HepG2 (cell line): ENCODE results near the gene ALCAM. TPM values are rescaled to one million over a fixed set of nuclear protein-coding genes. Genes with fewer than 3 reads are reported as not detected.

Source experiments
- ATAC-seq: fragments of 200-7000 bp; cut with Tn5 transposase; 3 replicates; pipeline ENCODE4 v1.9.1; 2020; ENCODE audit warnings: mild to moderate bottlenecking, moderate library complexity
- BruUV-seq: library from RNA; stranded (reverse); fragments of 400-500 nt; replicated peaks from 2 replicates; lab custom pipeline; 2021; lab: Mats Ljungman, UMichigan
- CTCF ChIA-PET: fragments of 300-600 bp; formaldehyde crosslinking; extraction: SDS; loops from one replicate; lab custom pipeline; 2021; ENCODE audit warnings: low total read pairs, inconsistent platforms, low intra/inter-chr PET ratio; lab: Yijun Ruan, JAX
- POLR2A ChIA-PET: fragments of 350-600 bp; sonication (Branson Sonifier 250); formaldehyde crosslinking; loops from one replicate; lab custom pipeline; 2020; ENCODE audit warnings: antibody characterized with exemption, inconsistent platforms; lab: Yijun Ruan, JAX
- DNase-seq: peaks from one replicate; pipeline ENCODE4 v3.0.0-alpha.2; 2015; ENCODE audit warnings: low spot score
- FAIRE-seq: peaks from 3 replicates; lab custom pipeline; 2011; peaks lifted over from hg19 to GRCh38; lab: Jason Lieb, UNC
- H2AFZ ChIP-seq: one replicate; pipeline ENCODE4 v1.6.1; 2011; ENCODE audit warnings: low read length, inconsistent platforms
- H3K27ac ChIP-seq: fragments of 300-600 bp; 3 replicates; pipeline ENCODE4 v1.8.0; 2011; ENCODE audit warnings: mixed run types, mild to moderate bottlenecking, mixed read lengths, low read length, inconsistent platforms; ENCODE audit not compliant: insufficient read depth; ENCODE audit errors: extremely low read length
- H3K27me3 ChIP-seq, 2 experiments: fragments of 200-600 bp in 1 of 2; 2 replicates in 1 of 2; 3 replicates in 1 of 2; pipeline versions ENCODE4 v1.6.0 to v1.8.0; 2011; ENCODE audit warnings: low read length in 2 of 2, mild to moderate bottlenecking in 2 of 2, moderate library complexity in 2 of 2, inconsistent platforms in 1 of 2; ENCODE audit not compliant: insufficient read depth in 2 of 2, control insufficient read depth in 1 of 2
- H3K36me3 ChIP-seq, 2 experiments: fragments of 200-600 bp in 1 of 2; replicated peaks in 1 of 2; 2 replicates in 1 of 2; 3 replicates in 1 of 2; pipeline versions ENCODE4 v1.5.1 to v1.8.0; 2011; ENCODE audit warnings: low read length in 2 of 2, inconsistent platforms in 1 of 2; ENCODE audit not compliant: insufficient read depth in 2 of 2, control insufficient read depth in 1 of 2
- H3K4me1 ChIP-seq: 2 replicates; pipeline ENCODE4 v1.5.1; 2012; ENCODE audit warnings: low read length, inconsistent platforms; ENCODE audit not compliant: insufficient read depth
- H3K4me2 ChIP-seq: 2 replicates; pipeline ENCODE4 v1.6.0; 2011; ENCODE audit warnings: low read depth, low read length, inconsistent platforms
- H3K4me3 ChIP-seq, 3 experiments: fragments of 200-600 bp in 1 of 3; sonication (generic), shearing (Covaris generic) in 1 of 3; replicated peaks in 1 of 3; 2 replicates each; pipeline ENCODE4 v1.5.1; 2011 to 2016; ENCODE audit warnings: low read length in 3 of 3, inconsistent platforms in 2 of 3, low read depth in 2 of 3, mild to moderate bottlenecking in 2 of 3, control low read depth in 1 of 3, mixed read lengths in 1 of 3; ENCODE audit not compliant: insufficient read depth in 1 of 3
- H3K79me2 ChIP-seq: one replicate; pipeline ENCODE4 v1.6.1; 2011; ENCODE audit warnings: low read length, inconsistent platforms; ENCODE audit not compliant: insufficient read depth
- H3K9ac ChIP-seq: 2 replicates; pipeline ENCODE4 v1.6.0; 2011; ENCODE audit warnings: mild to moderate bottlenecking, low read depth, low read length, inconsistent platforms; ENCODE audit not compliant: insufficient read depth
- H3K9me3 ChIP-seq: 2 replicates; pipeline ENCODE4 v1.5.1; 2012; ENCODE audit warnings: mild to moderate bottlenecking, low read length
- H4K20me1 ChIP-seq: 2 replicates; pipeline ENCODE4 v1.6.0; 2011; ENCODE audit warnings: inconsistent platforms, mild to moderate bottlenecking, low read length, moderate library complexity; ENCODE audit not compliant: insufficient read depth
- AHDC1 ChIP-seq: sonication (generic); formaldehyde crosslinking; IDR thresholded peaks from 2 replicates; pipeline ENCODE4 v1.5.1; 2020; ENCODE audit warnings: mild to moderate bottlenecking, missing genetic modification reagents, borderline replicate concordance
- CBX2 ChIP-seq, 2 experiments: fragments of 200-600 bp in 1 of 2; sonication (generic); formaldehyde crosslinking in 1 of 2; IDR thresholded peaks; 2 replicates each; pipeline versions ENCODE4 v1.7.0 to v1.8.1; 2018 to 2022; ENCODE audit warnings: low read depth in 2 of 2, low read length in 1 of 2, mild to moderate bottlenecking in 1 of 2, missing genetic modification reagents in 1 of 2
- CBX5 ChIP-seq: sonication (generic); formaldehyde crosslinking; IDR thresholded peaks from 2 replicates; pipeline ENCODE4 v1.4.0; 2020; ENCODE audit warnings: missing genetic modification reagents, borderline replicate concordance
- CTCF ChIP-seq: sonication (generic); formaldehyde crosslinking; IDR thresholded peaks from 2 replicates; pipeline ENCODE4 v1.5.0; 2020; ENCODE audit warnings: mild to moderate bottlenecking, missing genetic modification reagents, moderate library complexity
- DRAP1 ChIP-seq: IDR thresholded peaks from 2 replicates; pipeline ENCODE4 v1.6.1; 2016; ENCODE audit warnings: missing genetic modification reagents, missing compliant biosample characterization
- KDM1A ChIP-seq: IDR thresholded peaks from 2 replicates; pipeline ENCODE4 v1.6.1; 2016; ENCODE audit warnings: missing compliant biosample characterization
- MIXL1 ChIP-seq: IDR thresholded peaks from 2 replicates; pipeline ENCODE4 v1.6.1; 2016
- NR3C1 ChIP-seq: sonication (generic); formaldehyde crosslinking; IDR thresholded peaks from 2 replicates; pipeline ENCODE4 v1.4.0; 2020; ENCODE audit warnings: missing genetic modification reagents
- SIN3A ChIP-seq: IDR thresholded peaks from 2 replicates; pipeline ENCODE4 v1.6.1; 2011; ENCODE audit warnings: low read depth, mild to moderate bottlenecking, control low read depth, low read length, borderline replicate concordance
- SMC3 ChIP-seq: IDR thresholded peaks from 2 replicates; pipeline ENCODE4 v1.6.1; 2011; ENCODE audit warnings: low read length, improper control_type of control experiment
- STAG1 ChIP-seq: sonication (generic); formaldehyde crosslinking; IDR thresholded peaks from 2 replicates; pipeline ENCODE4 v1.4.0; 2020; ENCODE audit warnings: missing genetic modification reagents
- ZBTB38 ChIP-seq: sonication (generic); formaldehyde crosslinking; IDR thresholded peaks from 2 replicates; pipeline ENCODE4 v1.5.1; 2020; ENCODE audit warnings: mild to moderate bottlenecking, missing genetic modification reagents
- ZBTB7A ChIP-seq: sonication (generic); formaldehyde crosslinking; IDR thresholded peaks from 2 replicates; pipeline ENCODE4 v1.8.0; 2022; ENCODE audit warnings: mild to moderate bottlenecking, missing genetic modification reagents
- ZNF282 ChIP-seq: fragments of 450-650 bp; IDR thresholded peaks from 2 replicates; pipeline ENCODE4 v1.6.1; 2018; ENCODE audit not compliant: partially characterized antibody
- ZNF451 ChIP-seq: sonication (generic); formaldehyde crosslinking; IDR thresholded peaks from 2 replicates; pipeline ENCODE4 v1.5.0; 2020; ENCODE audit warnings: mild to moderate bottlenecking, missing genetic modification reagents
- ZNF784 ChIP-seq: sonication (generic); formaldehyde crosslinking; IDR thresholded peaks from 2 replicates; pipeline ENCODE4 v1.5.1; 2020; ENCODE audit warnings: missing genetic modification reagents, mild to moderate bottlenecking, borderline replicate concordance
- WGBS: methylation state at CpG from one replicate; pipeline ENCODE4 v1.1.6; 2017; ENCODE audit warnings: low lambda C conversion rate; 5-methylcytosine and 5-hydroxymethylcytosine counted together
- in situ Hi-C: cut with HindIII; loops from 2 replicates; pipeline ENCODE4 v1.10.0; 2017; ENCODE audit warnings: low pct_unique_long_range_greater_than_20kb; ENCODE audit not compliant: extremely low pct_ligation_motif_present
- intact Hi-C: fragments of 100-400 bp; cut with micrococcal nuclease; formaldehyde crosslinking; loops from one replicate; pipeline ENCODE4 v1.10.0; 2022; ENCODE audit not compliant: unreplicated experiment
- polyA plus RNA-seq, 8 experiments: library from polyadenylated mRNA; depleted of rRNA in 3 of 8; stranded (reverse) in 7 of 8; unstranded in 1 of 8; fragments of >200 nt; fragmentation: Illumina TruSeq in 4 of 8; extraction: Trizol in 4 of 8; gene quantifications; 2 replicates each; pipeline versions ENCODE4 v1.2.1 to v1.2.3, GENCODE V29; 2011 to 2016; ENCODE audit warnings: low read depth in 4 of 8, missing spikeins in 1 of 8, mixed read lengths in 1 of 8; ENCODE audit not compliant: insufficient read depth in 1 of 8
- total RNA-seq, 5 experiments: library from RNA; depleted of rRNA; stranded (reverse); fragments of >200 nt; fragmentation: Illumina TruSeq; extraction: Trizol; gene quantifications; 2 replicates each; pipeline ENCODE4 v1.2.3, GENCODE V29; 2016; ENCODE audit warnings: low read depth in 1 of 5

The ALCAM gene
- total and polyA plus RNA-seq, 2 of the 13 experiments (the other 11 are each of a cell fraction or from before 2014, with no cell fraction given): 26.0 to 33.1 TPM

GRCh38 chr3:105518806-105519418, 152.2 kb downstream of the ALCAM start (continued):
- TF ChIP-seq CTCF (CRISPR knock-in tag): peak; percentile 73
- TF ChIP-seq CBX5 (CRISPR knock-in tag): no peak
- TF ChIP-seq ZNF282: no peak
- TF ChIP-seq SMC3: peak; percentile 85
- no peak for TF ChIP-seq DRAP1
- TF ChIP-seq STAG1: peak; percentile 86
- 0 out of 2 replicates have a peak, but pooled peaks have one; percentile 22 for TF ChIP-seq MIXL1 (CRISPR knock-in tag)
- TF ChIP-seq SIN3A: no peak
- no peak for TF ChIP-seq ZNF451 (CRISPR knock-in tag)

GRCh38 chr3:105521770-105522169, 155.1 kb downstream of the ALCAM start:
- ChIA-PET POLR2A (no interaction called here), CTCF (no interaction called here)
- intact Hi-C loops (no loop called here), in situ Hi-C loops (loop anchor here (25.0 kb wide), 2 partner anchors 309 to 909 kb away; no protein-coding TSS in a partner anchor)
- no peak for FAIRE-seq
- BruUV-seq: no TSS peak
- Histone ChIP-seq H3K27ac (no peak overlapping the region), H3K4me3 (no peak overlapping the region), H4K20me1 (no peaks in the 10 kb centered on the region; the same call in 1 of the 2 replicates), H3K36me3 (peaks cover 3 to 8% of the 10 kb centered on the region in 2 experiments; a peak in 2 of 5 replicates), H3K27me3 (no peaks in the 10 kb centered on the region), H3K4me2 (no peak overlapping the region), H3K9ac (no peak overlapping the region), H2AFZ (no peak overlapping the region), H3K79me2 (no peaks in the 10 kb centered on the region), H3K4me1 (no peaks in the 10 kb centered on the region), H3K9me3 (no peaks in the 10 kb centered on the region)
- DNase-seq: no peak
- ATAC-seq: no peak
- WGBS: 91% methylated on average over 2 of the region's 2 CpGs
- TF ChIP-seq ZBTB38 (CRISPR knock-in tag): no peak
- no peak for TF ChIP-seq ZBTB7A (CRISPR knock-in tag)
- no peak for TF ChIP-seq NR3C1 (CRISPR knock-in tag)
- TF ChIP-seq CBX2 (IDR thresholded peaks at IDR 0.05; ENCODE audit: low read depth, low read length): no peak
- no peak for TF ChIP-seq CBX2 (CRISPR knock-in tag; IDR thresholded peaks at IDR 0.05; ENCODE audit: low read depth)
- no peak for TF ChIP-seq ZNF784 (CRISPR knock-in tag)
- TF ChIP-seq KDM1A (CRISPR knock-in tag): no peak
- no peak for TF ChIP-seq AHDC1 (CRISPR knock-in tag)
